ENCODE measurements around the gene IFT172.
"Not testable (repeated sequence)": the region's sequence is repeated elsewhere in the genome, so short reads cannot be mapped to it uniquely, and the experiment has no call there.

The IFT172 gene

DNA sequence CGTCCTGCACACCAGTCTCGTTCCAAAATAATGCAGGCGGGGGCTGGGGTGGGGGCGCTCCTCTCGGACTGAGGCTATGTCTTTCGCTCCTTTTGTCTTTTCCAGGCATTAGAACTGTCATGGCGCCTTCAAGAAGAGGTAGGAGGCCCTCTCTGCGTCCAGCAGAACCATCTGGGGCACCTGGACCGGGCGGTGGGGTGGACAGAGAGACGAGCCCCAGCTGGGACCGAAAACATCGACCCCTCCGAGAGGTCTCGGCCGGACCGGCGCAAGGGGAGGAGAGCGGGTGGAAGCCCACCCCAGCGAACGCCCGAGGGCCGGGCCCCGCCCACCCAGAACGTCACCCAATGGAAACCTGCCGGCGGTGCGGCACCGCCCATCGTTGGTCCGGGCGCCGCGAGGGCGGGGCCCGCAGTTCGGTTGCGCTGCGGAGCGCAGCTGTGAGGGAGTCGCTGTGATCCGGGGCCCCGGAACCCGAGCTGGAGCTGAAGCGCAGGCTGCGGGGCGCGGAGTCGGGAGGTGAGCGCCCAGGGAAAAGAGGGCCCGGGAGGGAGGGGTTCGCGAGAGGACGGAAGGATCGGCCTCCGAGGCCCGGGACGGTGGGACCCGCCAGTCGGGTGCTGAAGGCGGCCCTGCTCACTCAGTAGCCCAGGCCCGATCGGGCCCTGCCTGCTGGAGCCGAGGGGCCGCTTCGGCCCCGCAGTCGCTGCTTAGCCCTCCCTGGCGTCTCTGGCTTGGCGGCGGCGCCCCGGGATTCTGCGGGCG is 61.1 kb downstream of the IFT172 start, which contains the start of gene NRBP1:
TSS of gene NRBP1 (plus strand) at position 419 of the 765 bp plus-strand sequence. CDS start 4,643 bp downstream, outside the sequence.
- peak; percentile 84 for DNase-seq (ENCODE audit: low read depth)

- DNase-seq (ENCODE audit: low read depth) = no peak
Measured at GRCh38 chr2:27427863-27428212, 61.7 kb downstream of the IFT172 start.

DNA sequence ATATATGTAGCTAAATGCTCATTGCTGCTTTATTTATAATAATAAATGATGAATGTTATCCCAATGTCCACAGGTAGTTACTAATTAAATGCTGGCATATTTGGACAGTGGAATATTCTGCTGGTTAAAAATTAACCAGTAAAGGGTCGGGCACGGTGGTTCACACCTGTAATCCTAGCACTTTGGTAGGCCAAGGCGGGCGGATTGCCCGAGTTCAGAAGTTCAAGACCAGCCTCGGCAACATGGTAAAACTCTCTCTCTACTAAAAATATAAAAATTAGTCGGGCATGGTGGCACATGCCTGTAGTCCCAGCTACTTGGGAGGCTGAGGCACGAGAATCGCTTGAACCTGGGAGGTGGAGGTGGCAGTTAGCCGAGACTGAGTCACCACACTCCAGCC is 64.5 kb downstream of the IFT172 start:
- DNase-seq (ENCODE audit: low read depth) = not testable (repeated sequence)

DNA sequence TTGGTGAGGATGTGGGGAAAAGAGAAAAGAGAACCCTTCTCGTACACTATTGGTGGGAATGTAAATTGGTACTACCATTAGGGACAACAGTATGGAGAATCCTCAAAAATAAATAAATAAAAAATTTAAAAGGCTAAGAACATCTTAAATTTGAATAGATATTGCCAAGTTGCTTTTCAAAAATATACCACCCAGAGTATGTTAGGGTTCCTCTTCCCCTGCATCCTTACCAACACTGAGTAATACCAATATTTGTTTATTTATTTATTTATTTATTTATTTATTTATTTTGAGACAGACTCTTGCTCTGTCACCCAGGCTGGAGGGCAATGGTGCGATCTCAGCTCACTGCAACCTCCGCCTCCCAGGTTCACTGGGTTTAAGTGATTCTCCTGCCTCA is 66.6 kb downstream of the IFT172 start:
- DNase-seq (ENCODE audit: low read depth) = no peak

- DNase-seq (ENCODE audit: low read depth) = no peak
Measured at GRCh38 chr2:27421660-27422250, 67.8 kb downstream of the IFT172 start.

DNA sequence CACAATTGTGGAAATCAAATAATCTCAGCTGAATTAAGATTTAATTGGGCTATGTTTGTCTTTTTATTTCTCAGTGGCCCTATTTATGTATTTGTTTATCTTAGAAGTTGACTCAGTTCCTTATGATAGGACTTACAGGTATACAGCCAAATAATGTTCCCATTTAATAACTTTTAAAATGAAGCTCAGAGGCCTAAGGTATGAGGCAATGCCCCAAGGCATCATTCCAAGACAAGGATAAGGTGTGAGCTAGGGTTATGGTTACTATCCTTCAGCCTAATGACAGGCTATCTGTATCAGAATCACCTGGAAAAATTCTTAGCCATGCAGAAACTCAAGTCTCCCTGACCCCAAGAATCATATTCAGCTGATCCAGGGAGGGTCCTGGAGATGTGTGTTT is 68.5 kb downstream of the IFT172 start:
- no peak for DNase-seq (ENCODE audit: low read depth)

- no peak for DNase-seq (ENCODE audit: low read depth)
Measured at GRCh38 chr2:27416151-27416550, 73.4 kb downstream of the IFT172 start.

GRCh38 chr2:27412419-27413152 is 77.0 kb downstream of the IFT172 start:
- DNase-seq (ENCODE audit: low read depth) = no peak

DNA sequence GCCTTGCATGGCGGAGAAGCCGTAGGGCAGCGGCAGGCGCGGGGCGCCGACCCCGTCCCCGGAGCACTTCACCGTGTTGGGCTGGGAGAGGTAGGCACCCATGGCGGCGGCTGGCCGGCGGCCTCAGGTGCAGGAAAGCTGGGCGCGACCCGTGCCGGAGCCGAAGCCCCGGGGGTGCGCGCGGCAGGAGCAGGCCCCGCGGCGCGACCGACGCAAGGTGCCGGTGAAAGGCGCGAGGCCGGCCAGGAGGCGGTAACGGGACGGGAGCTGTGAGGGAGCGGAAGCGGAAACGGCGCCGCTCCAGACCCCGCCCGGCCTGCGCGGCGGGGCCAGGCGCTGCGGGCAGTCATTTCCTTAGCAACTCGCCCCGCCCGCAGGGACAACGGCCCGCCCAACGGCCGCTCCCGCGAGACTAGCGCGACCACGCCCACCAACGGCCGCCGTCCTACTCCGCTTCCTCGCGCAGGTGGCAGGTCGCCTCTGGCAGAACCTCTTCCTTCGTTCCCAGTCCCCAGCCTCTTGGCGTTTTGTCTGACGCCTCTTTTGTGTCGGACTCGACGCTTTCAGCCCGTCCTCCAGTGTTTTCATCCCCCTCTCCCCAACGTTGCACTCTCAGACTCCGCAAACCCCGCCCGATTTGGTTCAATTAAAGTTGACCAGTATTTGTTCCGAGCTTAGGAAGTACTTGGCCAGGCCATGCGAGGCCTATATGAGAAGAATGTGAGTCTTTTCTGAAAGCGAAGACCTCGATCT is 80.0 kb downstream of the IFT172 start, which contains the start of gene PPM1G:
TSS of gene PPM1G (minus strand) at position 271 of the 753 bp plus-strand sequence. CDS start at position 102, 169 bp downstream.
- peak; percentile 90 for DNase-seq (ENCODE audit: low read depth)

- no peak for DNase-seq (ENCODE audit: low read depth)
Measured at GRCh38 chr2:27408601-27409320, 80.8 kb downstream of the IFT172 start.

- DNase-seq (ENCODE audit: low read depth) = peak; percentile 34
Measured at GRCh38 chr2:27407798-27408491, 81.6 kb downstream of the IFT172 start.

DNA sequence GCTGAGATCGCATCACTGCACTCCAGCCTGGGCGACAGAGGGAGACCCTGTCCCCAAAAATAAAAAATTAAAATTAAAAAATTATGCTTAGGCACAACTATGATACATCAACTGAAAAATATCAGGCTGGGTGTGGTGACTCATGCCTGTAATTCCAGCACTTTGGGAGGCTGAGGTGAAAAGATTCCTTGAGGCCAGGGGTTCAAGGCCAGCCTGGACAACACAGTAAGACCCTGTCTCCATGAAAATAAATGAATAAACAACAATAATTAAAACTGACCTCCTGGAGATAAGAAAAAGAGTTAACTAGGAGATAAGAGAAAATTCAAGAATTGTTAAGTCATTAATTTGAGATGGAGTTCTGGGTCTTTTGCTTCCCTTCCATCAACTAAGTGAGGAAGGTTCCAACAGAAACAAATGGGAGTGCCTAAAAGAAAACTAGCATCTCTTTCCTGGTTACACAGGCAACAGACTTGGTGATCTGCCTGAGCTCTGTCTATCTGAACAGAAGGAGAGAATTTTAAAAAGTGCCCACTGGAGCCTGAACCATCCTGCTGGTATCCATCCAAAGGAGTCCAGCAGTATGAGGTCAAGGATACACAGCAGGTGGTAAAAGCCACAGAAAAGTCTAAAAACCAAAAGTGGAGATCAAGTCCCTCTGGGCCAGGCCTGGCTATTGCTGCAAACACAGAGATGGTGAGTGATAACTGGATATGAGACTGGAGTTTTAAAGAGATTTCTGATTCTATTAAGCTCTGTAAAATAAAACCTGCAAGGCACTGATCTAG is 89.0 kb downstream of the IFT172 start:
- DNase-seq (ENCODE audit: low read depth) = no peak

DNA sequence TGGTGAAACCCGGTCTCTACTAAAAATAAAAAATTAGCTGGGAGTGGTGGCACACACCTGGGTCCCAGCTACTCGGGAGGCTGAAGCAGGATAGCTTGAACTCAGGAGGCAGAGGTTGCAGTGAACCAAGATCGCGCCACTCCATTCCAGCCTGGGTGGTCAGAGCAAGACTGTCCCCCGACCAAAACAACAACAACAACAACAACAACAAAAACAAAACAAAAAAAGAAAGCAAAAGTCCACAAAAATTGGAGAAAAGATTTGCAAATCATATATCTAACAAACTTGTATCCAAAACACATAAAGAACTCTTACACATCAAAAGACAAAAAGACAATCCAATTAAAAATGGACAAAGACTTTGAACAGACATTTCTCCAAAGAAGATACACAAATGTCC is 90.6 kb downstream of the IFT172 start:
- DNase-seq (ENCODE audit: low read depth) = no peak

All from fibroblast of gingiva (primary cell).